ENCODE results near the gene C16orf86. TPM values are rescaled to one million over a fixed set of nuclear protein-coding genes. Genes with fewer than 3 reads are reported as not detected.

The C16orf86 gene
- total and polyA plus RNA-seq, 2 of the 8 experiments (the other 6 are each of a cell fraction or from before 2014, with no cell fraction given), result 1.4 to 2.3 TPM

DNA sequence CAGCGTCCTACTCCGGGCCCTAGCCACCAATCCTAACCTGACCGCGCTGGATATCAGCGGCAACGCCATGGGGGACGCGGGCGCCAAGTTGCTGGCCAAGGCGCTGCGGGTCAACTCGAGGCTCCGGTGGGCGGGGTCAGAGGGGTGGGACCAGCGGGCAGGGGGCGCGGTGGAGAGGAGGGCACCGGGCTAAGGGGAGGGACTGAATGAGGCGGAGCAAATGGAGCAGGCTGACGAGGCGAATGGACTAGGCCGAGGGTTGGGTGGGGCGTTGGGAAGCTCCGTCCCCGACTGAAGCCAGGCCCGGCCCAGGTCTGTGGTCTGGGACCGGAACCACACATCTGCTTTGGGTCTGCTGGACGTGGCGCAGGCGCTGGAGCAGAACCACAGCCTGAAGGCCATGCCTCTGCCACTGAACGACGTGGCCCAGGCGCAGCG lies 17.1 kb upstream of the C16orf86 start:
- Histone ChIP-seq H3K9ac (replicated peaks in 1 of 4; ENCODE audit: extremely low read depth in 1 of 4, low read depth in 3 of 4, low read length in 3 of 4) (no peak overlapping the region), H3K14ac (ENCODE audit: insufficient read length) (no peak overlapping the region), H4K8ac (ENCODE audit: extremely low read depth, insufficient read depth, low read length) (no peak overlapping the region), H2BK120ac (replicated peaks; ENCODE audit: low read depth, low read length) (no peak overlapping the region), H3K27ac (ENCODE audit: low read depth, low read length) (no peak overlapping the region), H3K56ac (replicated peaks; ENCODE audit: insufficient read length, low read depth, low read length) (no peak overlapping the region), H2AK5ac (ENCODE audit: low read depth, low read length) (no peak overlapping the region), H3K4me2 (ENCODE audit: insufficient read depth in 1 of 2, low read depth in 2 of 2, low read length in 2 of 2) (peak overlapping the region; percentile 16 to 43; a peak in 3 of 4 replicates), H2BK15ac (ENCODE audit: low read length) (no peak overlapping the region), H3K79me2 (ENCODE audit: control insufficient read depth in 1 of 2, insufficient read depth in 2 of 2, low read length in 2 of 2) (no peaks in the 10 kb centered on the region), H3K9me3 (ENCODE audit: insufficient read depth in 2 of 2, low read depth in 1 of 2, low read length in 1 of 2) (no peaks in the 10 kb centered on the region), H3K27me3 (replicated peaks in 1 of 4; ENCODE audit: control insufficient read depth in 3 of 4, extremely low read depth in 1 of 4, insufficient read depth in 3 of 4, low read length in 3 of 4) (peaks cover 3 to 45% (median 26%) of the 10 kb centered on the region in 4 experiments; a peak in 6 of 7 replicates), H3K23me2 (ENCODE audit: low read depth, low read length) (peaks cover 11% of the 10 kb centered on the region; the same call in 1 of the 2 replicates), H2AFZ (ENCODE audit: low read length) (no peak overlapping the region), H2BK20ac (ENCODE audit: low read length) (no peak overlapping the region), H4K20me1 (replicated peaks in 1 of 2; ENCODE audit: control insufficient read depth in 1 of 2, insufficient read depth in 2 of 2, low read length in 2 of 2) (peaks cover 5 to 15% of the 10 kb centered on the region in 2 experiments), H3K4ac (replicated peaks; ENCODE audit: insufficient read length, low read depth, low read length) (no peak overlapping the region), H3K18ac (ENCODE audit: extremely low read depth, low read length) (no peak overlapping the region; the same call in 1 of the 2 replicates), H2BK5ac (ENCODE audit: low read depth, low read length) (no peak overlapping the region; the same call in 1 of the 2 replicates), H3K4me3 (ENCODE audit: extremely low read depth in 1 of 4, insufficient read depth in 2 of 4, low read depth in 3 of 4, low read length in 4 of 4) (peak overlapping the region in 1 of 4 experiments; percentile 22; a peak in 1 of 8 replicates), H2BK12ac (ENCODE audit: low read depth, low read length) (0 out of 2 replicates have a peak overlapping the region, but pooled peaks have one; percentile 50), H3K36me3 (ENCODE audit: control insufficient read depth in 2 of 4, insufficient read depth in 4 of 4, low read length in 3 of 4) (no peaks in the 10 kb centered on the region), H3K23ac (ENCODE audit: insufficient read length) (no peak overlapping the region), H4K91ac (replicated peaks; ENCODE audit: insufficient read length, low read length) (no peak overlapping the region), H3K79me1 (ENCODE audit: low read depth, low read length) (no peaks in the 10 kb centered on the region), H4K5ac (ENCODE audit: insufficient read length, low read depth, low read length) (no peak overlapping the region), H3K4me1 (replicated peaks in 1 of 4; ENCODE audit: control insufficient read depth in 3 of 4, insufficient read depth in 4 of 4, low read length in 3 of 4) (peaks cover 0 to 26% (median 9%) of the 10 kb centered on the region in 4 experiments; a peak in 5 of 7 replicates)
- 59% methylated on average over 31 of the region's 34 CpGs; no CpG with 5 or more reads in 1 of the 2 experiments for WGBS, 2 experiments (ENCODE audit: extremely low coverage in 1 of 2, insufficient coverage in 1 of 2, insufficient read length in 1 of 2, insufficient replicate concordance in 2 of 2, low coverage in 1 of 2, low lambda C conversion rate in 2 of 2, missing lambda C conversion rate in 1 of 2)
- ChIA-PET POLR2A (ENCODE audit: partially characterized antibody) (interaction anchor here (1.3 to 3.4 kb wide), 4 partner anchors 10 to 111 kb away, joined by 3 to 13 read pairs (median 6); partner anchors contain the start of genes ACD and CTCF), CTCF (ENCODE audit: partially characterized antibody) (interaction anchor here (1.0 to 18.0 kb wide), 9 partner anchors 11 to 129 kb away, joined by 3 to 202 read pairs (median 10); partner anchors contain the start of genes ACD, C16orf86, ENKD1 and PARD6A)
- no peak for FAIRE-seq
- TF ChIP-seq, protein P1, sequence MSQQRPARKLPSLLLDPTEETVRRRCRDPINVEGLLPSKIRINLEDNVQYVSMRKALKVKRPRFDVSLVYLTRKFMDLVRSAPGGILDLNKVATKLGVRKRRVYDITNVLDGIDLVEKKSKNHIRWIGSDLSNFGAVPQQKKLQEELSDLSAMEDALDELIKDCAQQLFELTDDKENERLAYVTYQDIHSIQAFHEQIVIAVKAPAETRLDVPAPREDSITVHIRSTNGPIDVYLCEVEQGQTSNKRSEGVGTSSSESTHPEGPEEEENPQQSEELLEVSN (IDR thresholded peaks at IDR 0.05), result 0 out of 2 replicates have a peak, but pooled peaks have one; percentile 10
- TF ChIP-seq CEBPB (IDR thresholded peaks at IDR 0.05; ENCODE audit: low read depth, low read length) (no peak), SP1 (IDR thresholded peaks at IDR 0.05; ENCODE audit: low read depth, low read length) (peak; percentile 12; the same call in 1 of the 2 replicates), SRF (IDR thresholded peaks at IDR 0.05; ENCODE audit: low read depth, low read length) (no peak)
- DNase-seq (ENCODE audit: low read depth in 1 of 2, low spot score in 2 of 2), result peak in 1 of 2 experiments; percentile 88

Data from H1 (cell line).